ENCODE data around the gene DPY19L1. TPM values are rescaled to one million over a fixed set of nuclear protein-coding genes. Genes with fewer than 3 reads are reported as not detected.
"Not testable (repeated sequence)": the region's sequence is repeated elsewhere in the genome, so short reads cannot be mapped to it uniquely, and the experiment has no call there.

Gene DPY19L1
- total RNA-seq, 1 experiment from 2014 or later = 32.8 TPM

DNA sequence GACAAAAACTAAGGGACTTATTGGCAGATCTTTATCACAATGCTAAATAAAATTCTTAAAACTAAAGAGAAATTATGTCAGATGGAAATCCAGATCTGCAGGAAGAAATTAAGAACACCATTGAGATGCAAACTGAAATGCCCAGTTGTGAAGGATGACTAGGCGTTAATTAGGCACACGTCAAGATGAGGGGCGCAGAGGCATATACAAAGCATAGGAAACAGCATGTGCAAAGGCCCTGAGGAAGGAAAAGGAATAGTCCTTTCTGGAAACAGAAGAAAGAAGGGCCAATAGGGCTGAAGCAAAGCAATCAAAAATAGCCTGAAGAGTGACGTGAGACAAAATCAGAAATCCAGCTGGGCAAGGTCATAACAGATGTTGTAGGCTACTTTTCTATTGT, 53.1 kb downstream of the DPY19L1 start:
- H3K4me1 ChIP-seq (replicated peaks; ENCODE audit: insufficient read depth); DNase-seq; POLR2A ChIA-PET (ENCODE audit: unreplicated experiment); H3K36me3 ChIP-seq (ENCODE audit: low read depth); H2AFZ ChIP-seq; H3K79me2 ChIP-seq (ENCODE audit: low read depth); H3K4me3 ChIP-seq; H3K27me3 ChIP-seq (ENCODE audit: insufficient read depth, low read depth); H4K20me1 ChIP-seq (ENCODE audit: insufficient read depth); intact Hi-C loops (cut with micrococcal nuclease; ENCODE audit: unreplicated experiment); BruUV-seq (replicated peaks); H3K9me3 ChIP-seq (ENCODE audit: insufficient read depth, low read depth); CTCF ChIA-PET; H3K4me2 ChIP-seq; H3K27ac ChIP-seq; H3F3A ChIP-seq (ENCODE audit: insufficient read depth, low read depth); H3K9me2 ChIP-seq (ENCODE audit: insufficient read depth): not testable (repeated sequence)

DNA sequence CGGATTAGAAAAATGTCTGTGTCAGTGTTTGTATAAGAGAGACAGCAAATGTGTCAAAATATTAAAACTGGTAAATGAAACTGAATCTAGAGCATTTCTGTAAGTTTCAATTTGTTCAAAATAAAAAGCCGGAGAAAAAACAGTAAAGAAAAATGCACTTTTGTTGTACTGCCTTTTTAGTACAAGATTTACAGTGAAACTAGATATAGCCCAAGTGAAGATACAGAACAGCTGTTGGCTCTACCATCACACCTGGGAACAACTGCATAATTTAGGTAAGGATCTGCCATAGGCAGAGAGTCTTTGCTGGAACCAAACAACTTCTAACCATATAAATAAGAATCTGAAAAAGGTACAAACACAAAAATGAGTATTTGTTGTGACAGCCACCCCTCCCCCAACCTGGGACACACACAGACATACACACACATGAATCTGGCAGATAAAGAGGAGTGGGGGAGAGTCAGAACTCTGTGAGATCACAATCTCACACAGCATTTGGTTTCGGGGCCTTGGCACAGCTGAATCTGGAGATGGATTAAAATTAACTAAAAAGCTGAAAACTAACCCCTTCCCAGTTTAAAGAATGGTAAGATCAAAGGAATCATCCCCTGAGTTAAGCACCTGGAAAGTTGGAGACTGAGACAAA, 54.8 kb downstream of the DPY19L1 start:
- Histone ChIP-seq H3K4me3 (no peak overlapping the region), H3K9me3 (ENCODE audit: insufficient read depth, low read depth) (no peaks in the 10 kb centered on the region), H3K27me3 (ENCODE audit: insufficient read depth, low read depth) (no peaks in the 10 kb centered on the region), H3F3A (ENCODE audit: insufficient read depth, low read depth) (no peaks in the 10 kb centered on the region), H3K36me3 (ENCODE audit: low read depth) (no peaks in the 10 kb centered on the region), H3K79me2 (ENCODE audit: low read depth) (no peaks in the 10 kb centered on the region), H3K9me2 (ENCODE audit: insufficient read depth) (no peaks in the 10 kb centered on the region), H3K4me1 (replicated peaks; ENCODE audit: insufficient read depth) (no peaks in the 10 kb centered on the region), H4K20me1 (ENCODE audit: insufficient read depth) (no peaks in the 10 kb centered on the region), H3K4me2 (no peak overlapping the region), H3K27ac (no peak overlapping the region), H2AFZ (no peak overlapping the region)
- no TSS peak for BruUV-seq (replicated peaks)
- TF ChIP-seq, protein P1, sequence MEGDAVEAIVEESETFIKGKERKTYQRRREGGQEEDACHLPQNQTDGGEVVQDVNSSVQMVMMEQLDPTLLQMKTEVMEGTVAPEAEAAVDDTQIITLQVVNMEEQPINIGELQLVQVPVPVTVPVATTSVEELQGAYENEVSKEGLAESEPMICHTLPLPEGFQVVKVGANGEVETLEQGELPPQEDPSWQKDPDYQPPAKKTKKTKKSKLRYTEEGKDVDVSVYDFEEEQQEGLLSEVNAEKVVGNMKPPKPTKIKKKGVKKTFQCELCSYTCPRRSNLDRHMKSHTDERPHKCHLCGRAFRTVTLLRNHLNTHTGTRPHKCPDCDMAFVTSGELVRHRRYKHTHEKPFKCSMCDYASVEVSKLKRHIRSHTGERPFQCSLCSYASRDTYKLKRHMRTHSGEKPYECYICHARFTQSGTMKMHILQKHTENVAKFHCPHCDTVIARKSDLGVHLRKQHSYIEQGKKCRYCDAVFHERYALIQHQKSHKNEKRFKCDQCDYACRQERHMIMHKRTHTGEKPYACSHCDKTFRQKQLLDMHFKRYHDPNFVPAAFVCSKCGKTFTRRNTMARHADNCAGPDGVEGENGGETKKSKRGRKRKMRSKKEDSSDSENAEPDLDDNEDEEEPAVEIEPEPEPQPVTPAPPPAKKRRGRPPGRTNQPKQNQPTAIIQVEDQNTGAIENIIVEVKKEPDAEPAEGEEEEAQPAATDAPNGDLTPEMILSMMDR (conservative IDR thresholded peaks at IDR 0.05) = no peak
- TF ChIP-seq EZH2 (IDR thresholded peaks at IDR 0.05; ENCODE audit: low read depth) = no peak
- intact Hi-C loops (cut with micrococcal nuclease; ENCODE audit: unreplicated experiment) = no loop called here
- ChIA-PET CTCF (no interaction called here), POLR2A (ENCODE audit: unreplicated experiment) (no interaction called here)
- DNase-seq = no peak

DNA sequence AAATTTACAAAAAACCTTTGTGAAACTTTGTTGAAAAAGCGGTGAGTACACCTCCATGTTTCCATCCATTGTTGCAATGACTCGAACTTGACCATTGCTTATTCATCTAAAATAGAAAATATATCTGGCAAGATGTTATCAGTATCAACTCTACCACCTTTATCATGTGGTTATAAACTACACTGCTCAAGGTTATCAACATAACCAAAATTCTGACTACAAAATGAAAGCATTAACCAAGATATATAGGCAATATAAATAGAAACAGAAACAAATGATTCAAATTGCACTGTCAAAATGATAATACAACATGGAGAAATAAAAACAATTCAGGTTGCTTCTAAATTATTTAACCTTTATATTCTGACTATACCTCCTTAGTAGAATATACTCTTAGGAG, 58.2 kb downstream of the DPY19L1 start:
- H4K20me1 ChIP-seq (ENCODE audit: insufficient read depth); H3K4me3 ChIP-seq; H3K79me2 ChIP-seq (ENCODE audit: low read depth); H3K36me3 ChIP-seq (ENCODE audit: low read depth); H2AFZ ChIP-seq; H3K4me1 ChIP-seq (replicated peaks; ENCODE audit: insufficient read depth); H3F3A ChIP-seq (ENCODE audit: insufficient read depth, low read depth); H3K9me3 ChIP-seq (ENCODE audit: insufficient read depth, low read depth); H3K27ac ChIP-seq; H3K4me2 ChIP-seq; CTCF ChIA-PET; DNase-seq; H3K9me2 ChIP-seq (ENCODE audit: insufficient read depth); POLR2A ChIA-PET (ENCODE audit: unreplicated experiment); H3K27me3 ChIP-seq (ENCODE audit: insufficient read depth, low read depth); intact Hi-C loops (cut with micrococcal nuclease; ENCODE audit: unreplicated experiment); BruUV-seq (replicated peaks): not testable (repeated sequence)

DNA sequence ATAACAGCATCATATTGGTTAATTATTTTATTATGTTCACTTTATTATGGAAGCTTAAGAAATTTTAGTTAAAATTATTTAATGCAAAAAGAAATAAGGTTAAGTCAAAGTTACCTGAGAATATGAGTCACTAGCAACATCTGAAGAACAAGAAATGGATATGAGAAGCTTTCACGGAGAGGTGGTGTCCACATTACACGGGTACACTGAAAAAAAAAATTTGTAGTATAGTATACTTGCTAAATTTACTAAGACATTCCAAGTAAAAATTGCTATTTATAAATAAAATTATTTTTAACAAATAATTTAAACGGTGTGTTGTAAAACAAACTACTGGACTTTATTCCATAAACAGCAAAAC, 63.9 kb downstream of the DPY19L1 start:
- H3K79me2 ChIP-seq (ENCODE audit: low read depth) = no peaks in the 10 kb centered on the region
- H2AFZ ChIP-seq = no peak overlapping the region
- TF ChIP-seq EZH2 (IDR thresholded peaks at IDR 0.05; ENCODE audit: low read depth) = no peak
- TF ChIP-seq, protein P1 (conservative IDR thresholded peaks at IDR 0.05) = no peak
- 0 out of 2 replicates have a peak, but pooled peaks cover 3% of the 10 kb centered on the region for H3K36me3 ChIP-seq (ENCODE audit: low read depth)
- no peaks in the 10 kb centered on the region for H4K20me1 ChIP-seq (ENCODE audit: insufficient read depth)
- H3K9me2 ChIP-seq (ENCODE audit: insufficient read depth) = no peaks in the 10 kb centered on the region; the same call in 1 of the 2 replicates
- BruUV-seq (replicated peaks) = no TSS peak
- H3K27ac ChIP-seq = no peak overlapping the region
- H3F3A ChIP-seq (ENCODE audit: insufficient read depth, low read depth) = no peaks in the 10 kb centered on the region
- intact Hi-C loops (cut with micrococcal nuclease; ENCODE audit: unreplicated experiment) = no loop called here
- no peak overlapping the region for H3K4me3 ChIP-seq
- ChIA-PET CTCF (no interaction called here), POLR2A (ENCODE audit: unreplicated experiment) (no interaction called here)
- no peaks in the 10 kb centered on the region for H3K9me3 ChIP-seq (ENCODE audit: insufficient read depth, low read depth)
- no peak overlapping the region for H3K4me2 ChIP-seq
- H3K4me1 ChIP-seq (replicated peaks; ENCODE audit: insufficient read depth) = no peaks in the 10 kb centered on the region
- no peak for DNase-seq
- no peaks in the 10 kb centered on the region for H3K27me3 ChIP-seq (ENCODE audit: insufficient read depth, low read depth)

DNA sequence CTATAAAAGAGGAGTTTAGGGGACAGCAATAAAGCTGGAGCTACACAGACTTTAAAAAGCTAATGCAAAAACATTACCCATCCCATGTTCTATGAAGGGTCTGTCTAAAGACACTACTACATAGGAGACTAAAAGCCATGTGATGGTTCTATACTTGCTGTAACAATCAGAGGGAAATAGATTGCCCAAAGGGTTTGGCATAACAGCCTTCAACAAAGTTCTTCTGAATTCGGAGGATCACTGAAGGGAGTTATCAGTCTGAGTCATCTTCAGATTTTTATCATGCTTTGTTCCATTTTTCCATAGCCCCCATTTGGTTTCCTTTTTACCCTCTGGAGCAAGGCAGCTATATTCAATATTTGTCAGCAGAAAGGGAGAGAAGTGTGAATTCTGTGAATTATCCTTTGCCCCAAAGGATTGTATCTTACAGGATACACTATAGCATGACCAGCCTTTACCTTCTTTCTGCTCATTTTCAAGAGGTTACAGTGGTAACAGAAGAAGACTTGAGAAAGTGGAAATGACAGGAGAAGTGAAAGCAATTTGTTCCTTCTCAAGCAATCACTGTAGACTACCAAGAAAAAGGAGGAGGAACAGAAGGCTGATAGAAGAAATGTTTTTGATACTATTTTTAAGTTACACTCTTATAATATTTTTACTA, 64.4 kb downstream of the DPY19L1 start:
- H3K27me3 ChIP-seq (ENCODE audit: insufficient read depth, low read depth); H3K79me2 ChIP-seq (ENCODE audit: low read depth); H3K27ac ChIP-seq; H3K4me3 ChIP-seq; H3K4me2 ChIP-seq; DNase-seq; CTCF ChIA-PET; H2AFZ ChIP-seq; H3K9me2 ChIP-seq (ENCODE audit: insufficient read depth); BruUV-seq (replicated peaks); H3K9me3 ChIP-seq (ENCODE audit: insufficient read depth, low read depth); POLR2A ChIA-PET (ENCODE audit: unreplicated experiment); intact Hi-C loops (cut with micrococcal nuclease; ENCODE audit: unreplicated experiment); H3K36me3 ChIP-seq (ENCODE audit: low read depth); H4K20me1 ChIP-seq (ENCODE audit: insufficient read depth); H3F3A ChIP-seq (ENCODE audit: insufficient read depth, low read depth); H3K4me1 ChIP-seq (replicated peaks; ENCODE audit: insufficient read depth): not testable (repeated sequence)

DNA sequence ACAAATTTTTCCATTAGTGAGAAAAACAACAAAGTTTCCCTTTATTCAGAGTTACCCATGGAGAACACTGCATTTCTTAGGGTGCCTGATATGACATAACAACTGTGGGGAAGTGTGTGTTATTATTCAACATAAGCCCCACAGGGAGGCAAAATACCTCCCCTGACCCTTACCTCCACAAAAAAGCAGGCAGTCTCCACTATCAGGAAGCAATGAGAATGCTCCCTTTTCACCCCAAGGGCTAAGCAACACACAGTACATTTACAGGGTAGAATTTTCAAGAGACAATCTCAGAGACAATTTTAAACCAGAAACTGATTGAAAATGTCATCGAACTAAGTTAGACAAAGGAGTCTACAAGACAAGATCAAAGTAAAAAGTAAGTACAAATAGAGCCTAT, 69.5 kb downstream of the DPY19L1 start:
- H3K27ac ChIP-seq; H3K4me1 ChIP-seq (replicated peaks; ENCODE audit: insufficient read depth); H2AFZ ChIP-seq; BruUV-seq (replicated peaks); H3K9me2 ChIP-seq (ENCODE audit: insufficient read depth); DNase-seq; POLR2A ChIA-PET (ENCODE audit: unreplicated experiment); CTCF ChIA-PET; H3K27me3 ChIP-seq (ENCODE audit: insufficient read depth, low read depth); H3K36me3 ChIP-seq (ENCODE audit: low read depth); H3K9me3 ChIP-seq (ENCODE audit: insufficient read depth, low read depth); H3F3A ChIP-seq (ENCODE audit: insufficient read depth, low read depth); H3K4me3 ChIP-seq; intact Hi-C loops (cut with micrococcal nuclease; ENCODE audit: unreplicated experiment); H3K79me2 ChIP-seq (ENCODE audit: low read depth); H3K4me2 ChIP-seq; H4K20me1 ChIP-seq (ENCODE audit: insufficient read depth): not testable (repeated sequence)

All from PC-9 (cell line).